ENCODE data around the gene USP54.

DNA sequence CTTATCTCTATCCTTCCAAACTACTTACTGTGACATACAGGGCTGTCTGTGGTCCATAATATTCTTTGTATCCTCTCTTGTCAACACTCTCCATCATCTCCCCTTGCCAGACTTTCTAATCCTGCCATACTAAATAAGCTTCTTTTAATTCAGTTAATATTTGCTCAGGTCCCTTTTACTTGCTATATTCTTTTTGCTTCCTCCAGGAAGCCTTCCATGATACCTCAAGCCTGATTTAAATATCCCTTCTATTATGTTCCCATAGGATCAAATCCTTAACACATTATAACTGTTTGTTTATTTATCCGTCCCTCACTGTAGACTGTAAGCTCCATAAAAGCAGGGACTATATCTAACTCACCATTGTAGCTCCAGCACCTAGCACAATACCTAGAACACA lies 88.1 kb downstream of the USP54 start:
- TF ChIP-seq POLR2A (IDR thresholded peaks at IDR 0.05) (no peak), CTCF (IDR thresholded peaks at IDR 0.05) (no peak)

Measured in thyroid gland (tissue), 4 donors.